HepG2 (cell line): ENCODE measurements around the gene EIF3L. TPM values are rescaled to one million over a fixed set of nuclear protein-coding genes. Genes with fewer than 3 reads are reported as not detected.

ENCODE experiments used
- ATAC-seq: fragments of 200-7000 bp; cut with Tn5 transposase; 3 replicates; pipeline ENCODE4 v1.9.1; 2020; ENCODE audit warnings: mild to moderate bottlenecking, moderate library complexity
- BruUV-seq: library from RNA; stranded (reverse); fragments of 400-500 nt; replicated peaks from 2 replicates; lab custom pipeline; 2021; lab: Mats Ljungman, UMichigan
- CTCF ChIA-PET: fragments of 300-600 bp; formaldehyde crosslinking; extraction: SDS; loops from one replicate; lab custom pipeline; 2021; ENCODE audit warnings: low total read pairs, inconsistent platforms, low intra/inter-chr PET ratio; lab: Yijun Ruan, JAX
- POLR2A ChIA-PET: fragments of 350-600 bp; sonication (Branson Sonifier 250); formaldehyde crosslinking; loops from one replicate; lab custom pipeline; 2020; ENCODE audit warnings: antibody characterized with exemption, inconsistent platforms; lab: Yijun Ruan, JAX
- DNase-seq: peaks from one replicate; pipeline ENCODE4 v3.0.0-alpha.2; 2015; ENCODE audit warnings: low spot score
- FAIRE-seq: peaks from 3 replicates; lab custom pipeline; 2011; peaks lifted over from hg19 to GRCh38; lab: Jason Lieb, UNC
- H2AFZ ChIP-seq: one replicate; pipeline ENCODE4 v1.6.1; 2011; ENCODE audit warnings: low read length, inconsistent platforms
- H3K27ac ChIP-seq: fragments of 300-600 bp; 3 replicates; pipeline ENCODE4 v1.8.0; 2011; ENCODE audit warnings: mixed run types, mild to moderate bottlenecking, mixed read lengths, low read length, inconsistent platforms; ENCODE audit not compliant: insufficient read depth; ENCODE audit errors: extremely low read length
- H3K27me3 ChIP-seq, 2 experiments: fragments of 200-600 bp in 1 of 2; 2 replicates in 1 of 2; 3 replicates in 1 of 2; pipeline versions ENCODE4 v1.6.0 to v1.8.0; 2011; ENCODE audit warnings: low read length in 2 of 2, mild to moderate bottlenecking in 2 of 2, moderate library complexity in 2 of 2, inconsistent platforms in 1 of 2; ENCODE audit not compliant: insufficient read depth in 2 of 2, control insufficient read depth in 1 of 2
- H3K36me3 ChIP-seq, 2 experiments: fragments of 200-600 bp in 1 of 2; replicated peaks in 1 of 2; 2 replicates in 1 of 2; 3 replicates in 1 of 2; pipeline versions ENCODE4 v1.5.1 to v1.8.0; 2011; ENCODE audit warnings: low read length in 2 of 2, inconsistent platforms in 1 of 2; ENCODE audit not compliant: insufficient read depth in 2 of 2, control insufficient read depth in 1 of 2
- H3K4me1 ChIP-seq: 2 replicates; pipeline ENCODE4 v1.5.1; 2012; ENCODE audit warnings: low read length, inconsistent platforms; ENCODE audit not compliant: insufficient read depth
- H3K4me2 ChIP-seq: 2 replicates; pipeline ENCODE4 v1.6.0; 2011; ENCODE audit warnings: low read depth, low read length, inconsistent platforms
- H3K4me3 ChIP-seq, 3 experiments: fragments of 200-600 bp in 1 of 3; sonication (generic), shearing (Covaris generic) in 1 of 3; replicated peaks in 1 of 3; 2 replicates each; pipeline ENCODE4 v1.5.1; 2011 to 2016; ENCODE audit warnings: low read length in 3 of 3, inconsistent platforms in 2 of 3, low read depth in 2 of 3, mild to moderate bottlenecking in 2 of 3, control low read depth in 1 of 3, mixed read lengths in 1 of 3; ENCODE audit not compliant: insufficient read depth in 1 of 3
- H3K79me2 ChIP-seq: one replicate; pipeline ENCODE4 v1.6.1; 2011; ENCODE audit warnings: low read length, inconsistent platforms; ENCODE audit not compliant: insufficient read depth
- H3K9ac ChIP-seq: 2 replicates; pipeline ENCODE4 v1.6.0; 2011; ENCODE audit warnings: mild to moderate bottlenecking, low read depth, low read length, inconsistent platforms; ENCODE audit not compliant: insufficient read depth
- H3K9me3 ChIP-seq: 2 replicates; pipeline ENCODE4 v1.5.1; 2012; ENCODE audit warnings: mild to moderate bottlenecking, low read length
- H4K20me1 ChIP-seq: 2 replicates; pipeline ENCODE4 v1.6.0; 2011; ENCODE audit warnings: inconsistent platforms, mild to moderate bottlenecking, low read length, moderate library complexity; ENCODE audit not compliant: insufficient read depth
- RNF2 ChIP-seq: fragments of 450-650 bp; conservative IDR thresholded peaks from 2 replicates; pipeline ENCODE4 v1.6.1; 2016; ENCODE audit warnings: low read depth
- SOX13 ChIP-seq, 3 experiments: fragments of 450-650 bp in 1 of 3; sonication (generic) in 1 of 3; formaldehyde crosslinking in 1 of 3; IDR thresholded peaks in 2 of 3; conservative IDR thresholded peaks in 1 of 3; 2 replicates each; pipeline versions ENCODE4 v1.5.0 to v1.6.1; 2016 to 2020; ENCODE audit warnings: antibody characterized with exemption in 1 of 3, mild to moderate bottlenecking in 1 of 3, missing compliant biosample characterization in 1 of 3, missing genetic modification reagents in 1 of 3, moderate library complexity in 1 of 3
- WGBS: methylation state at CpG from one replicate; pipeline ENCODE4 v1.1.6; 2017; ENCODE audit warnings: low lambda C conversion rate; 5-methylcytosine and 5-hydroxymethylcytosine counted together
- in situ Hi-C: cut with HindIII; loops from 2 replicates; pipeline ENCODE4 v1.10.0; 2017; ENCODE audit warnings: low pct_unique_long_range_greater_than_20kb; ENCODE audit not compliant: extremely low pct_ligation_motif_present
- intact Hi-C: fragments of 100-400 bp; cut with micrococcal nuclease; formaldehyde crosslinking; loops from one replicate; pipeline ENCODE4 v1.10.0; 2022; ENCODE audit not compliant: unreplicated experiment
- polyA plus RNA-seq, 8 experiments: library from polyadenylated mRNA; depleted of rRNA in 3 of 8; stranded (reverse) in 7 of 8; unstranded in 1 of 8; fragments of >200 nt; fragmentation: Illumina TruSeq in 4 of 8; extraction: Trizol in 4 of 8; gene quantifications; 2 replicates each; pipeline versions ENCODE4 v1.2.1 to v1.2.3, GENCODE V29; 2011 to 2016; ENCODE audit warnings: low read depth in 4 of 8, missing spikeins in 1 of 8, mixed read lengths in 1 of 8; ENCODE audit not compliant: insufficient read depth in 1 of 8
- total RNA-seq, 5 experiments: library from RNA; depleted of rRNA; stranded (reverse); fragments of >200 nt; fragmentation: Illumina TruSeq; extraction: Trizol; gene quantifications; 2 replicates each; pipeline ENCODE4 v1.2.3, GENCODE V29; 2016; ENCODE audit warnings: low read depth in 1 of 5
- TF ChIP-seq, protein P1 (sequence below): sonication (generic); formaldehyde crosslinking; IDR thresholded peaks from 2 replicates; pipeline ENCODE4 v1.4.0; 2020; ENCODE audit warnings: mild to moderate bottlenecking, missing genetic modification reagents

EIF3L gene
- total and polyA plus RNA-seq, 2 of the 13 experiments (the other 11 are each of a cell fraction or from before 2014, with no cell fraction given) = 514 to 793 TPM

DNA sequence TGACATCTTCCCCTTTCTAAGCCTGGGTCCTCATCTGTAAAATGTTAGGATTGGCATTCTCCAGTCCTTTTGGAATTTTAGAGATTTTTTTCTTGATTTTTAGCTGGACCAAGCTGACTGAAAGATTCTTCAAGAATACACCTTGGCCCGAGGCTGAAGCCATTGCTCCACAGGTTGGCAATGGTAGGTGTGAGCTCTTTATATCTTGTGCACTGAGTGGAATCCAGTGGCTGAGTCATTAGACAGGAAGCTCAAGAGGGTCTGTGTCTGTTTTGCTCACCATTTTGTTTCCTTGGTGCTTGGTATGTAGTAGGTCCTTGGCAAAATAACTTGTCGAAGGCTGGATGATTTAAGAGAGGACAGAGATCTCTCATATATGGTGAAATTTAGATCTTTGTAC, 6.2 kb downstream of the EIF3L start (continued):
- TF ChIP-seq SOX13 (IDR thresholded peaks at IDR 0.05) (no peak), SOX13 (CRISPR knock-in tag; conservative IDR thresholded peaks at IDR 0.05 in 1 of 2, IDR thresholded peaks at IDR 0.05 in 1 of 2) (no peak)
- TF ChIP-seq, protein P1, sequence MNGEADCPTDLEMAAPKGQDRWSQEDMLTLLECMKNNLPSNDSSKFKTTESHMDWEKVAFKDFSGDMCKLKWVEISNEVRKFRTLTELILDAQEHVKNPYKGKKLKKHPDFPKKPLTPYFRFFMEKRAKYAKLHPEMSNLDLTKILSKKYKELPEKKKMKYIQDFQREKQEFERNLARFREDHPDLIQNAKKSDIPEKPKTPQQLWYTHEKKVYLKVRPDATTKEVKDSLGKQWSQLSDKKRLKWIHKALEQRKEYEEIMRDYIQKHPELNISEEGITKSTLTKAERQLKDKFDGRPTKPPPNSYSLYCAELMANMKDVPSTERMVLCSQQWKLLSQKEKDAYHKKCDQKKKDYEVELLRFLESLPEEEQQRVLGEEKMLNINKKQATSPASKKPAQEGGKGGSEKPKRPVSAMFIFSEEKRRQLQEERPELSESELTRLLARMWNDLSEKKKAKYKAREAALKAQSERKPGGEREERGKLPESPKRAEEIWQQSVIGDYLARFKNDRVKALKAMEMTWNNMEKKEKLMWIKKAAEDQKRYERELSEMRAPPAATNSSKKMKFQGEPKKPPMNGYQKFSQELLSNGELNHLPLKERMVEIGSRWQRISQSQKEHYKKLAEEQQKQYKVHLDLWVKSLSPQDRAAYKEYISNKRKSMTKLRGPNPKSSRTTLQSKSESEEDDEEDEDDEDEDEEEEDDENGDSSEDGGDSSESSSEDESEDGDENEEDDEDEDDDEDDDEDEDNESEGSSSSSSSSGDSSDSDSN (CRISPR knock-in tag) = no peak

DNA sequence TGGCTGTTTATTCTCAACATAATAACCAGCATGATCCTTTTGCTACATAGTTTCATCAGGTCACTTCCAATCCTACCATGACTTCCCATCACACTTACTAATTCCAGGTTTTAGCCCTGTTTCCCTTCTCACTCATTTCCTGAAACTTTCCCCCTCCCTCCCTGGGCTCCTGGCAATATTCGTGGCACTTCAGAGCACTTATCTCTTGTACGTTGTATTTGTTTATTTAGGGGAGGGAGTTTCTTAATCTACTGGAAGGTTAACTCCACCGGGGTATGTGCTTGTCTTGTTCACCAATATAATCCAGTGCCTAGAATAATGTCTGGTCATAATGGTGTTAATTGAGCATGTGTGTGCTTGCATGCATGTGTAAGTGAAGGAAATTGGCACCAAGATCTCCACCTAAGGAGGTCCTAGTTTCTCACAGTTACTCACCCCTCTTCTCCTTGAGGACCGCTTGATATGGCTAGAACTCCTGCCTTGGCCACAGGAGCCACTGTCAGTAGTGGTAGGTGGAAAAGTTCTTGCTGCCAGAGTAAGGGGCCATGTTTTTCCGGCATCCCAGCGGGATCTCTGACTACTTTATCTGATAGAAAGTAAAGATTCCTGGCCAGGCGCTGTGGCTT, 11.7 kb downstream of the EIF3L start:
- ChIA-PET CTCF (no interaction called here), POLR2A (interaction anchor here (0.9 to 1.3 kb wide), 5 partner anchors 9 to 51 kb away, joined by 3 to 6 read pairs (median 3); partner anchors contain the start of gene ANKRD54)
- peak; percentile 30 for FAIRE-seq

More for the DNA sequence above, 11.7 kb downstream of the EIF3L start:
- peaks cover 8% of the 10 kb centered on the region for H3K79me2 ChIP-seq
- DNase-seq = no peak
- no peak overlapping the region for H2AFZ ChIP-seq
- in situ Hi-C loops = loop anchor here (5.0 kb wide), 1 partner anchor 44 kb away; no protein-coding TSS in a partner anchor
- peak overlapping the region; percentile 13 for H3K27ac ChIP-seq
- no peak overlapping the region for H3K4me2 ChIP-seq
- H3K36me3 ChIP-seq = peaks cover 9 to 69% of the 10 kb centered on the region in 2 experiments
- intact Hi-C loops = loop anchor here (10.0 kb wide), 1 partner anchor 116 kb away; no protein-coding TSS in a partner anchor
- H4K20me1 ChIP-seq = no peaks in the 10 kb centered on the region
- ATAC-seq = no peak
- H3K27me3 ChIP-seq = no peaks in the 10 kb centered on the region
- no peaks in the 10 kb centered on the region for H3K9me3 ChIP-seq
- no peak overlapping the region for H3K9ac ChIP-seq
- no TSS peak for BruUV-seq
- no peak for TF ChIP-seq RNF2
- 57% methylated on average over 7 of the region's 7 CpGs for WGBS
- H3K4me1 ChIP-seq = peaks cover 57% of the 10 kb centered on the region
- H3K4me3 ChIP-seq = no peak overlapping the region
